ENCODE data around the gene CD70. TPM values are rescaled to one million over a fixed set of nuclear protein-coding genes. Genes with fewer than 3 reads are reported as not detected.

The CD70 gene
- total RNA-seq, 1 donor from 2014 or later = 2.6 TPM

DNA sequence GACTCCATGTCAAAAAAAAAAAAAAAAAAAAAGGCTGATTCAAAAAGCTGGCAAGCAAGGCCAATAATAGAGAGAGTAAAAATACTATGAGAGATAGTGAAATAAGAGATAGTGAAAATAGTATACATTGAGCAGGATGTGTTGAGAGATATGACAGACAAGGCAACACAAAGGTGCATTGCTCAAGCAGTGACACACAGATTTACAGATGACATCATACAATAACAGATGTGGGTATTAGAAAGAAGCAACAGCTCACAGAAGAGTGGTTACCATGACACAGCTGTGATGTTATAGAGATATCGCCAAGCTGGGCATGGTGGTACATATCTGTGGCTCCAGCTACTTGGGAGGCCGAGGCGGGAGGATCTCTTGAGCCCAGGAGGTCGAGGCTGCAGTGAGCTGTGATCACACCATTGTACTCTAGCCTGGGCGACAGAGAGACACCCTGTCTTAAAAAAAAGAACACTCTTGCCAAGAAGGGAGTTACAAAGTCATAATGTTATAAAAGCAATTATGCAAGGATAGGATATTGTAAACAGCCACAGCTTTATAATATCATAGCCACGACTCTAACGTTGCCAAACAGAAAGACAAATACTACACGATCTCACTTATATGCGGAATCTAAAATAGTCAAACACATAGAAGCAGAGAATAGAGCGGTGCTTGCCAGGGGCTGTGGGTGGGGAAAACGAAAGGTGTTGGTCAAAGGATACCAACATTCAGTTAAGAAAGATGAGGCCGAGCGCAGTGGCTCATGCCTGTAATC, 49.8 kb downstream of the CD70 start:
- intact Hi-C loops (cut with DNase I) = no loop called here
- Histone ChIP-seq H3K27ac (no peak overlapping the region), H3K27me3 (ENCODE audit: low read depth) (no peaks in the 10 kb centered on the region), H3K36me3 (no peaks in the 10 kb centered on the region), H3K4me1 (peaks cover 13% of the 10 kb centered on the region), H3K4me3 (no peak overlapping the region), H3K9me3 (no peaks in the 10 kb centered on the region)
- TF ChIP-seq, protein P1, sequence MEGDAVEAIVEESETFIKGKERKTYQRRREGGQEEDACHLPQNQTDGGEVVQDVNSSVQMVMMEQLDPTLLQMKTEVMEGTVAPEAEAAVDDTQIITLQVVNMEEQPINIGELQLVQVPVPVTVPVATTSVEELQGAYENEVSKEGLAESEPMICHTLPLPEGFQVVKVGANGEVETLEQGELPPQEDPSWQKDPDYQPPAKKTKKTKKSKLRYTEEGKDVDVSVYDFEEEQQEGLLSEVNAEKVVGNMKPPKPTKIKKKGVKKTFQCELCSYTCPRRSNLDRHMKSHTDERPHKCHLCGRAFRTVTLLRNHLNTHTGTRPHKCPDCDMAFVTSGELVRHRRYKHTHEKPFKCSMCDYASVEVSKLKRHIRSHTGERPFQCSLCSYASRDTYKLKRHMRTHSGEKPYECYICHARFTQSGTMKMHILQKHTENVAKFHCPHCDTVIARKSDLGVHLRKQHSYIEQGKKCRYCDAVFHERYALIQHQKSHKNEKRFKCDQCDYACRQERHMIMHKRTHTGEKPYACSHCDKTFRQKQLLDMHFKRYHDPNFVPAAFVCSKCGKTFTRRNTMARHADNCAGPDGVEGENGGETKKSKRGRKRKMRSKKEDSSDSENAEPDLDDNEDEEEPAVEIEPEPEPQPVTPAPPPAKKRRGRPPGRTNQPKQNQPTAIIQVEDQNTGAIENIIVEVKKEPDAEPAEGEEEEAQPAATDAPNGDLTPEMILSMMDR (IDR thresholded peaks at IDR 0.05) = no peak
- DNase-seq = no peak
- no peak for ATAC-seq

DNA sequence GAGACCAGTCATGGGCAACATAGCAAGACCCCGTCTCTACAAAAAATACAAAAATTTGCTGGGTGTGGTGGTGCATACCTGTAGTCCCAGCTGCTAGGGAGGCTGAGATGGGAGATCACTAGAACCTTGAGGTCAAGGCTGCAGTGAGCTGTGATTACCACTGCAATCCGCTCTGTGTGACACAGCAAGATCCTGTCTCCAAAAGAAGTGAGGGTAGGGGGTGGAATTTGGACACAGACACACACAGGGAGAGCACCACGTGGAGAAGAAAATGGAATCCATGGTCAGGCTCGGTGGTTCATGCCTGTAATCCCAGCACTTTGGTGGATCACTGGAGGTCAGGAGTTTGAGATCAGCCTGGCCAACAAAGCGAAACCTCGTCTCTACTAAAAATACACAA, 51.4 kb downstream of the CD70 start:
- intact Hi-C loops (cut with DNase I) = no loop called here
- H3K9me3 ChIP-seq = no peaks in the 10 kb centered on the region
- no peak for DNase-seq
- H3K27ac ChIP-seq = no peak overlapping the region
- H3K27me3 ChIP-seq (ENCODE audit: low read depth) = no peaks in the 10 kb centered on the region
- H3K4me1 ChIP-seq = peaks cover 13% of the 10 kb centered on the region
- ATAC-seq = no peak
- H3K4me3 ChIP-seq = no peak overlapping the region
- peaks cover 12% of the 10 kb centered on the region for H3K36me3 ChIP-seq
- TF ChIP-seq, protein P1 (IDR thresholded peaks at IDR 0.05) = no peak

Other genes starting within 250 kb of the CD70 start
- gene CLPP, start 229.6 kb downstream of the CD70 start, total RNA-seq = 48.7 TPM
- 61.5 TPM for gene ALKBH7, start 218.4 kb downstream of the CD70 start, total RNA-seq
- gene PSPN, start 215.2 kb downstream of the CD70 start, total RNA-seq = 2.2 TPM
- 49.4 TPM for gene GTF2F1, start 198.0 kb downstream of the CD70 start, total RNA-seq
- gene KHSRP, start 166.3 kb downstream of the CD70 start, total RNA-seq = 173 TPM
- not detected for gene SLC25A41, start 157.4 kb downstream of the CD70 start, total RNA-seq
- 44.9 TPM for gene SLC25A23, start 131.4 kb downstream of the CD70 start, total RNA-seq
- 36.3 TPM for gene CRB3, start 126.9 kb downstream of the CD70 start, total RNA-seq
- 15.1 TPM for gene DENND1C, start 109.4 kb downstream of the CD70 start, total RNA-seq
- gene TUBB4A, start 88.8 kb downstream of the CD70 start, total RNA-seq = 1.2 TPM
- 4.1 TPM for gene TNFSF9, start 60.1 kb downstream of the CD70 start, total RNA-seq
- gene TNFSF14, start 79.0 kb upstream of the CD70 start, total RNA-seq = 3.3 TPM
- gene C3, start 129.5 kb upstream of the CD70 start, total RNA-seq = 1,321 TPM
- gene GPR108, start 146.4 kb upstream of the CD70 start, total RNA-seq = 87.0 TPM
- 65.8 TPM for gene TRIP10, start 148.5 kb upstream of the CD70 start, total RNA-seq
- gene SH2D3A, start 176.3 kb upstream of the CD70 start, total RNA-seq = 21.2 TPM
- gene VAV1, start 181.6 kb upstream of the CD70 start, total RNA-seq = 36.2 TPM

Data from lower lobe of right lung (tissue), 2 donors.